Astrocyte of the spinal cord (primary cell): ENCODE data around the gene PCDHGB1.
"Not testable (repeated sequence)": the region's sequence is repeated elsewhere in the genome, so short reads cannot be mapped to it uniquely, and the experiment has no call there.

Experiments
- DNase-seq: peaks from one replicate; pipeline ENCODE4 v3.0.0; 2011; ENCODE audit warnings: low read depth, low spot score
- H3K4me3 ChIP-seq: 2 replicates; pipeline ENCODE4 v1.5.1; 2011; ENCODE audit warnings: low read depth, mild to moderate bottlenecking, low read length, moderate library complexity
- CTCF ChIP-seq: IDR thresholded peaks from 2 replicates; pipeline ENCODE4 v1.5.1; 2012; ENCODE audit warnings: low read depth, mild to moderate bottlenecking, low read length, inconsistent platforms
- in situ Hi-C: cut with HindIII; loops from 2 replicates; pipeline ENCODE4 v1.10.0; 2017; ENCODE audit warnings: low sequenced_read_pairs

Gene PCDHGB1

GRCh38 chr5:141371572-141372475 is 21.9 kb downstream of the PCDHGB1 start:
- H3K4me3 ChIP-seq = no peak overlapping the region
- TF ChIP-seq CTCF = no peak
- no peak for DNase-seq
- in situ Hi-C loops = no loop called here

GRCh38 chr5:141373673-141374317 is 23.9 kb downstream of the PCDHGB1 start, which contains the start of gene PCDHGA6:
Gene PCDHGA6, plus strand, starts transcription at chr5:141373891. Its CDS starts 193 bp downstream, at chr5:141374084.
- peak within 1 kb of the TSS; percentile 38 for H3K4me3 ChIP-seq
- peak; percentile 58 for TF ChIP-seq CTCF
- in situ Hi-C loops = no loop called here
- peak; percentile 48 for DNase-seq

GRCh38 chr5:141374627-141375026 is 24.7 kb downstream of the PCDHGB1 start:
- H3K4me3 ChIP-seq = no peak overlapping the region
- in situ Hi-C loops = no loop called here
- DNase-seq = no peak
- TF ChIP-seq CTCF = no peak

GRCh38 chr5:141375444-141376155 is 25.7 kb downstream of the PCDHGB1 start:
- H3K4me3 ChIP-seq, in situ Hi-C loops, DNase-seq: not testable (repeated sequence)

GRCh38 chr5:141382469-141383294 is 32.8 kb downstream of the PCDHGB1 start, which contains the start of gene PCDHGA7:
Gene PCDHGA7, plus strand, starts transcription at chr5:141382742. Its CDS starts 158 bp downstream, at chr5:141382900.
- DNase-seq = peak; percentile 56
- peak within 1 kb of the TSS; percentile 46 for H3K4me3 ChIP-seq
- TF ChIP-seq CTCF = peak; percentile 59
- in situ Hi-C loops = no loop called here

GRCh38 chr5:141383345-141383744 is 33.4 kb downstream of the PCDHGB1 start:
- in situ Hi-C loops = no loop called here
- H3K4me3 ChIP-seq = peak overlapping the region; percentile 46
- DNase-seq = no peak
- no peak for TF ChIP-seq CTCF
